Transverse colon (tissue), 3 donors: Measurements from ENCODE around the gene SPAG7.

ENCODE experiments used
- CTCF ChIP-seq, 5 experiments: fragments of 200-600 bp in 3 of 5; fragments of 450-650 bp in 2 of 5; sonication (generic) in 3 of 5; IDR thresholded peaks; 1 replicate in 2 of 5; 2 replicates in 3 of 5; pipeline ENCODE4 v1.5.1; 2016 to 2017; ENCODE audit warnings: antibody characterized with exemption in 5 of 5, inconsistent platforms in 3 of 5, mild to moderate bottlenecking in 2 of 5, moderate library complexity in 1 of 5
- EP300 ChIP-seq: sonication (generic); formaldehyde crosslinking; IDR thresholded peaks from one replicate; pipeline ENCODE4 v1.6.1; 2017; ENCODE audit warnings: antibody characterized with exemption, low read depth
- POLR2A ChIP-seq: fragments of 450-650 bp; IDR thresholded peaks from one replicate; pipeline ENCODE4 v1.6.1; 2016; ENCODE audit warnings: antibody characterized with exemption, mild to moderate bottlenecking, moderate library complexity

GRCh38 chr17:4958102-4958501, 9.5 kb downstream of the SPAG7 start:
- TF ChIP-seq EP300 (no peak), CTCF (IDR thresholded peaks at IDR 0.05) (no peak), POLR2A (no peak)
